Fibroblast of pulmonary artery (primary cell): Measurements from ENCODE around the gene CLCN2.
"Not testable (repeated sequence)": the region's sequence is repeated elsewhere in the genome, so short reads cannot be mapped to it uniquely, and the experiment has no call there.

Experiments used
- DNase-seq: peaks from one replicate; pipeline ENCODE4 v3.0.0-alpha.2; 2010; ENCODE audit warnings: low read depth
- H3K4me3 ChIP-seq: replicated peaks from 2 replicates; pipeline ENCODE4 v1.5.1; 2011; ENCODE audit warnings: low read depth, mild to moderate bottlenecking, control low read depth, low read length, moderate library complexity
- CTCF ChIP-seq: IDR thresholded peaks from 2 replicates; pipeline ENCODE4 v1.5.1; 2011; ENCODE audit warnings: mild to moderate bottlenecking, control low read depth, low read length, inconsistent platforms; ENCODE audit errors: missing control alignments

CLCN2 gene

DNA sequence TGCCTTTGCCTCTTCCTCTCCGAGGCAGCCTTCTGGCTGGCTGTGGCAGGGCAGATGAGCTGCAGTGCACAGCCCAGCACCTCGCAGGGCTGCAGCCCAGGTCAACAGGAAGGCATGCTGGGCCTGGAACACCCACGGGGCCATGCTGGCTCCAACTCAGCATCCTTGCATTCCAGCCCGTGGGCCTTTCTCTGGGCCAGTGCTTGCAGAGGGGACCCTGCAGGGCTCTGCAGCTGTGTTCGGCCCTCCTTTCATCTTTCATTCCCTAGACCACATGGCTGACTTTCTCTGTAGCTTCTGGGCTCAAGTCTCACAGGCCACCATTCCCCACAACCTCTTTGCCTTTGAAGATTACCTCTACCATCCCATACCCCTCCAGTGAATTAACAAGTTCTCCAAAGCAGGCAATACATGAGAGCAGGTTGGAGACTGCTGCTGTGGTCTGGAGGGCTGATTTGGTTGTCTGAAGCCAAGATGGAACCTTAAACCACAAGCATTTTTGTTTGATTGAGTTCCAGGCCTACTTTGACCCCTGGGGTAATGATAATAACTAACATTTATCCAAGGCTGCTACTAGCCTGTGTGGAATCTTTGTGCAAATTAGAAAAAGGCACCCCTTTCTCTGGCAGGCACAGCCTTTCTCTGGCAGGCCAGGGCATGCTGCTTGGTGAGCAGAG lies 18.1 kb downstream of the CLCN2 start:
- no peak for TF ChIP-seq CTCF
- no peak for DNase-seq

DNA sequence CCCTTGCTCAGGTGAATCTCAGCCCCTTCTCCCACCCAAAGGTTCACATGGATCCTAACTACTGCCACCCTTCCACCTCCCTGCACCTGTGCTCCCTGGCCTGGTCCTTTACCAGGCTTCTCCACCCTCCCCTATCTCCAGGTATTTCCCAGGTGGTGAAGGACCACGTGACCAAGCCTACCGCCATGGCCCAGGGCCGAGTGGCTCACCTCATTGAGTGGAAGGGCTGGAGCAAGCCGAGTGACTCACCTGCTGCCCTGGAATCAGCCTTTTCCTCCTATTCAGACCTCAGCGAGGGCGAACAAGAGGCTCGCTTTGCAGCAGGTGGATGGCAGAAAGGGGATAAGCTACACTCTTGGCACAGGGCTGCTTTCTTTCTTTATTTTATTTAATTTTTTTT lies 19.5 kb downstream of the CLCN2 start:
- no peak for TF ChIP-seq CTCF

More for the DNA sequence above, 18.1 kb downstream of the CLCN2 start:
- H3K4me3 ChIP-seq = no peak overlapping the region

GRCh38 chr3:184339451-184340135 lies 21.8 kb downstream of the CLCN2 start:
- H3K4me3 ChIP-seq, DNase-seq: not testable (repeated sequence)

More for the DNA sequence above, 19.5 kb downstream of the CLCN2 start:
- DNase-seq = no peak
- H3K4me3 ChIP-seq = no peak overlapping the region

DNA sequence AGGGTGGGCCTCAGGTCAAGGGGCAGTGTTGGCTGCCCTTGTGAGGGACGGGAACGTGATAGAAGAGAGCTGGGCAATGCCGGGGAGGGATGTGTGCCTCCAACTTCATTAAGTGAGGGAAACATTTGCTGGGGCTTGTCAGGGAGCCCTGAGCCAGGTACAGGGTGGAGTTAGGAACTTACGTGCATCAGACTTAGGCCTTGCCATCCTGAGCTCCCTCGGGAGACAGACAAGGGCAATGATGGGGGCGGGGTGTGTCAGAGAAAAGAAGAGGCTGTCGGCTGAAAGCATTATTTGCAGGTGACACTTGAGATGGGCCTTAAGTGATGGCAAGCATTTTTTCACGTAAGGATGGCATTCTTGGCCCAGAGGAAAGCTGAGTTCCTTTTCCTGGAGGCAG lies 22.4 kb downstream of the CLCN2 start:
- TF ChIP-seq CTCF = no peak
- no peak for DNase-seq
- H3K4me3 ChIP-seq = peak overlapping the region; percentile 41

GRCh38 chr3:184338511-184338945 lies 22.9 kb downstream of the CLCN2 start:
- TF ChIP-seq CTCF = no peak
- DNase-seq = peak; percentile 91
- H3K4me3 ChIP-seq = peak overlapping the region; percentile 41

GRCh38 chr3:184337981-184338380 lies 23.4 kb downstream of the CLCN2 start:
- DNase-seq = no peak
- H3K4me3 ChIP-seq = peak overlapping the region; percentile 34
- no peak for TF ChIP-seq CTCF

DNA sequence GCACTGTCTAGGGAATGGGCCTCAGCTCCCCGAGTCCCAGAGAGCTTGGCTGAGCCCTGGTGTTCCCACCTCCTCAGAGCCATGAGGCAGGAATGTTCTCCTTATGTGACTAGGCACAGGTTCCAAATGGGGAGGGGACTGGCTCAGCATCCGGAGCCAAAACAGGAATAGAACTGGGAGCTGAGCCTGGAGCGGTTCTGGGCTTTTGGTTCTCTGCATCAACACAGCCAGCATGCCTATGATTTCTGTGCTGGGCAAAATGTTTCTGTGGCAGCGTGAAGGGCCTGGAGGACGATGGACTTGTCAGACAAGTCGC lies 24.0 kb downstream of the CLCN2 start, which contains the start of gene FAM131A:
TSS of gene FAM131A (plus strand) at position 202 of the 316 bp plus-strand sequence. CDS start at position 233, 31 bp downstream.
- peak; percentile 38 for DNase-seq
- TF ChIP-seq CTCF = no peak
- H3K4me3 ChIP-seq = peak within 1 kb of the TSS; percentile 70
